ENCODE results near the gene NCK1.
"Not testable (repeated sequence)": the region's sequence is repeated elsewhere in the genome, so short reads cannot be mapped to it uniquely, and the experiment has no call there.

NCK1 gene

GRCh38 chr3:136839556-136839931 is 22.5 kb upstream of the NCK1 start:
- no peak for TF ChIP-seq ZNF274 (IDR thresholded peaks at IDR 0.05; ENCODE audit: low read depth, low read length)
- no peak overlapping the region for H3K4me3 ChIP-seq (ENCODE audit: low read length)

- TF ChIP-seq ZNF274 (IDR thresholded peaks at IDR 0.05; ENCODE audit: low read depth, low read length): no peak
- no peak overlapping the region for H3K4me3 ChIP-seq (ENCODE audit: low read length)
These were observed 21.8 kb upstream of the NCK1 start for GRCh38 chr3:136840252-136840651.

- H3K4me3 ChIP-seq (ENCODE audit: low read length): no peak overlapping the region
- no peak for TF ChIP-seq ZNF274 (IDR thresholded peaks at IDR 0.05; ENCODE audit: low read depth, low read length)
These were observed 19.7 kb upstream of the NCK1 start for GRCh38 chr3:136842294-136842693.

GRCh38 chr3:136844724-136845123 is 17.3 kb upstream of the NCK1 start:
- H3K4me3 ChIP-seq (ENCODE audit: low read length): no peak overlapping the region
- no peak for TF ChIP-seq ZNF274 (IDR thresholded peaks at IDR 0.05; ENCODE audit: low read depth, low read length)

GRCh38 chr3:136852180-136852579 is 9.8 kb upstream of the NCK1 start:
- TF ChIP-seq ZNF274 (IDR thresholded peaks at IDR 0.05; ENCODE audit: low read depth, low read length): no peak
- no peak overlapping the region for H3K4me3 ChIP-seq (ENCODE audit: low read length)

- no peak overlapping the region for H3K4me3 ChIP-seq (ENCODE audit: low read length)
- no peak for TF ChIP-seq ZNF274 (IDR thresholded peaks at IDR 0.05; ENCODE audit: low read depth, low read length)
These were observed 5.3 kb upstream of the NCK1 start for GRCh38 chr3:136856665-136857064.

- no peak for TF ChIP-seq ZNF274 (IDR thresholded peaks at IDR 0.05; ENCODE audit: low read depth, low read length)
- no peak overlapping the region for H3K4me3 ChIP-seq (ENCODE audit: low read length)
These were observed 3.6 kb upstream of the NCK1 start for GRCh38 chr3:136858381-136858780.

- TF ChIP-seq ZNF274 (IDR thresholded peaks at IDR 0.05; ENCODE audit: low read depth, low read length): 0 out of 2 replicates have a peak, but pooled peaks have one; percentile 22
- H3K4me3 ChIP-seq (ENCODE audit: low read length): peak overlapping the region; percentile 62
These were observed 1.5 kb upstream of the NCK1 start for GRCh38 chr3:136860541-136860940.

GRCh38 chr3:136862617-136863322 is 762 bp downstream of the NCK1 start:
- H3K4me3 ChIP-seq (ENCODE audit: low read length): peak overlapping the region; percentile 88
- no peak for TF ChIP-seq ZNF274 (IDR thresholded peaks at IDR 0.05; ENCODE audit: low read depth, low read length)

GRCh38 chr3:136869282-136869681 is 7.3 kb downstream of the NCK1 start:
- no peak overlapping the region for H3K4me3 ChIP-seq (ENCODE audit: low read length)
- no peak for TF ChIP-seq ZNF274 (IDR thresholded peaks at IDR 0.05; ENCODE audit: low read depth, low read length)

GRCh38 chr3:136872258-136872657 is 10.2 kb downstream of the NCK1 start:
- not testable (repeated sequence) for H3K4me3 ChIP-seq (ENCODE audit: low read length)

- not testable (repeated sequence) for H3K4me3 ChIP-seq (ENCODE audit: low read length)
These were observed 17.5 kb downstream of the NCK1 start for GRCh38 chr3:136879510-136879909.

GRCh38 chr3:136882571-136882970 is 20.6 kb downstream of the NCK1 start:
- TF ChIP-seq ZNF274 (IDR thresholded peaks at IDR 0.05; ENCODE audit: low read depth, low read length): no peak
- H3K4me3 ChIP-seq (ENCODE audit: low read length): no peak overlapping the region

- no peak for TF ChIP-seq ZNF274 (IDR thresholded peaks at IDR 0.05; ENCODE audit: low read depth, low read length)
- no peak overlapping the region for H3K4me3 ChIP-seq (ENCODE audit: low read length)
These were observed 22.1 kb downstream of the NCK1 start for GRCh38 chr3:136883967-136884720.

Data from GM08714 (cell line).